GM10248 (cell line): ENCODE results near the gene CEP135.

Experiments
- CTCF ChIA-PET: fragments of 300-600 bp; sonication (Branson Sonifier 250); formaldehyde crosslinking; extraction: SDS; loops from one replicate; lab custom pipeline; 2021; ENCODE audit warnings: antibody characterized with exemption; lab: Yijun Ruan, JAX
- POLR2A ChIA-PET: fragments of 350-650 bp; sonication (Branson Sonifier 250); formaldehyde crosslinking; extraction: SDS; loops from one replicate; lab custom pipeline; 2020; ENCODE audit warnings: antibody characterized with exemption; lab: Yijun Ruan, JAX
- DNase-seq: peaks from one replicate; pipeline ENCODE4 v3.0.0; 2012; ENCODE audit errors: extremely low spot score
- TF ChIP-seq, protein P1 (sequence below): IDR thresholded peaks from 2 replicates; pipeline ENCODE4 v1.5.1; 2012; ENCODE audit warnings: mild to moderate bottlenecking, low read depth; ENCODE audit errors: extremely low read depth, missing control alignments, control extremely low read depth

The CEP135 gene

DNA sequence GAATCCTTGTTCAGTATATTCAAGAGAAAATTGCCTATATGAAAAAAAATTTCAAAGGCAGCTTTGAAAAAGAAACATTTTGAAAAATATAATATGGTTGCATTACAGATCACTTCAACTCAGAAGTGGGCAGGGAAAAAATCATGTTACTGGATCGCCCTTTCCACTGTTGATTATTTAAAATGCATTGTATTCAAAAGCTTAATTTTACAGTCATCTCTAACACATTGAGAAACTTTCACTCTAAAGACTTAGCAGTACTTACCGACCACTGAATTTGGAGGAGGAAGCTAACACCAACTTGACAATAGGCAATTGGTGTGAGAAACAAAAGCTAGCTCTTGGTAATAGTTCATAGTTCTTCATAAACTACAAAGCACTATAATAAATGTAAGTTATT lies 101.9 kb downstream of the CEP135 start:
- TF ChIP-seq, protein P1, sequence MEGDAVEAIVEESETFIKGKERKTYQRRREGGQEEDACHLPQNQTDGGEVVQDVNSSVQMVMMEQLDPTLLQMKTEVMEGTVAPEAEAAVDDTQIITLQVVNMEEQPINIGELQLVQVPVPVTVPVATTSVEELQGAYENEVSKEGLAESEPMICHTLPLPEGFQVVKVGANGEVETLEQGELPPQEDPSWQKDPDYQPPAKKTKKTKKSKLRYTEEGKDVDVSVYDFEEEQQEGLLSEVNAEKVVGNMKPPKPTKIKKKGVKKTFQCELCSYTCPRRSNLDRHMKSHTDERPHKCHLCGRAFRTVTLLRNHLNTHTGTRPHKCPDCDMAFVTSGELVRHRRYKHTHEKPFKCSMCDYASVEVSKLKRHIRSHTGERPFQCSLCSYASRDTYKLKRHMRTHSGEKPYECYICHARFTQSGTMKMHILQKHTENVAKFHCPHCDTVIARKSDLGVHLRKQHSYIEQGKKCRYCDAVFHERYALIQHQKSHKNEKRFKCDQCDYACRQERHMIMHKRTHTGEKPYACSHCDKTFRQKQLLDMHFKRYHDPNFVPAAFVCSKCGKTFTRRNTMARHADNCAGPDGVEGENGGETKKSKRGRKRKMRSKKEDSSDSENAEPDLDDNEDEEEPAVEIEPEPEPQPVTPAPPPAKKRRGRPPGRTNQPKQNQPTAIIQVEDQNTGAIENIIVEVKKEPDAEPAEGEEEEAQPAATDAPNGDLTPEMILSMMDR, result no peak
- DNase-seq, result no peak
- CTCF ChIA-PET, result interaction anchor here (1.3 to 2.7 kb wide), 3 partner anchors 12 to 102 kb away, joined by 3 to 14 read pairs (median 7); partner anchors contain the start of gene CEP135
- POLR2A ChIA-PET, result no interaction called here

DNA sequence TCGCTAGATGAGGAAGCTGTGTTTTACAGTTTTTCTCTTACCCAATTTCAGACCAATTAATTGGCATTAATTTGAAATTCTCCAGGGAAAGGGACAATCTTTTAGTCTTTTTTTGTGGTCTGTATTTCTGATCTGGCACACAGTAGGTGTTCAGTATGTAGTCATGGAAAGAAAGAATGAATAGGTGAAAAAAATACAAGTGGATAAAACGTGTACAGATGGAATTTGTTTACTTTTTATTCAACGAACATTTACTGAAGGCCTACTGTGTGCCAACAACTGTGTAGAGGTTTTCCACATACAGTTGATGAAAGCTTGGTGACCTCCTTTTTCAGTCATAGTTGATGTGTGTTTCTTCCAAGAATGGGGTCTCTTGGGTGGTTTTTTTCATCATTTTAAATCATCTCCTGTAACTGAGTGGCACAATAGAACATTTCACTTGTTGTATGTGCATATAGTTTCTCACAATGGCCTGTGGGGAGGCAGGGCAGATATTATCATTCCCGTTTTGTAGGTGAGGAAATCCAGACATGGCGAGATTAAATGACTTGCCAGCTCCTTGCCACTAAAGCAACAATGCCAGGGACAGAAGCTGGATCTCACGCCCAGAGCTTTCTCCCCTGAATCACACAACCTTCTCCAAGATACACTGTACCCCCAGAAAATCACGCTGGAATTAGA lies 102.4 kb downstream of the CEP135 start:
- ChIA-PET POLR2A (no interaction called here), CTCF (interaction anchor here (0.6 to 2.7 kb wide), 5 partner anchors 9 to 102 kb away, joined by 3 to 14 read pairs (median 7); partner anchors contain the start of gene CEP135)
- no peak for DNase-seq
- TF ChIP-seq, protein P1, result no peak

DNA sequence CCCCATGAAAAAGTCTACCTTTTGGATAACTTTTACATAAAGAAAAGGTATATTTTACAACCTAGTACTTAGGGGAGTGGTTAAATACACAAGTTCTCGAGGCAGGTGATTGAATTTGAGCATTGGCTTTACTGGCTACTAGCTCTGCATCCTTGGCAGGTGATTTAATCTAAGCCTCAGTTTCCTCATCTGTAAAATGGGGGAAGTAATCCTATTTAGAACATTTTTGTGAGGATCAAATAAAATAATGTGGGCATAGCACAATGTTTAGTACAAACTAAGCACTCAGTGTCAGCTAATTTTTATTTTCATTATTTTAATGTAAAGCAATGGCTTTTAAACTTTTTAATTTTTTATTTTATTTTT lies 102.9 kb downstream of the CEP135 start:
- CTCF ChIA-PET, result interaction anchor here (1.3 to 2.7 kb wide), 4 partner anchors 10 to 103 kb away, joined by 3 to 14 read pairs (median 7); partner anchors contain the start of gene CEP135
- TF ChIP-seq, protein P1, result no peak
- POLR2A ChIA-PET, result no interaction called here
- no peak for DNase-seq

GRCh38 chr4:56052481-56052880 lies 103.7 kb downstream of the CEP135 start:
- POLR2A ChIA-PET, result no interaction called here
- TF ChIP-seq, protein P1, result no peak
- no peak for DNase-seq
- CTCF ChIA-PET, result interaction anchor here (1.2 to 3.3 kb wide), 4 partner anchors 10 to 104 kb away, joined by 3 to 10 read pairs (median 7); partner anchors contain the start of gene CEP135

DNA sequence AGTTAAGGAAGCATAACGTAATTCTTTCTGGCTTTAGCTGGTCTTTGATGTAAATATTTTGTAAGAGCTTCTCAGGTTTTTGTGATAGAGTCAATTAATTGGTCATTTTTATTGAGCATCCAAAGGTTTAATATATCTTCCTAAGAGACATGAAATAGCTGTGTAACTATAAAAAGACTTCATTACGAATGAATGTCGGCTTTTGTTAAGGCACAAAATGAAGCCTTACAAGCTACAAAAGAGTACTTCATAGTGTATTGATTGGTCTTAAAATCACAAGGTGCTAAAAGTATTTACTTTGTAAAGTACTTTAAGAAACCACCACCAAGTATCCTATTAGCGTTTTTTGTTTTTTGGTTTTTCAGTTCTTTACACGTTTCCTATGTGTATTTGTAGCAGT lies 104.2 kb downstream of the CEP135 start:
- TF ChIP-seq, protein P1, result no peak
- CTCF ChIA-PET, result interaction anchor here (1.2 to 3.3 kb wide), 4 partner anchors 9 to 105 kb away, joined by 3 to 10 read pairs (median 7); partner anchors contain the start of gene CEP135
- no peak for DNase-seq
- POLR2A ChIA-PET, result no interaction called here

GRCh38 chr4:56055027-56055977 lies 106.6 kb downstream of the CEP135 start:
- DNase-seq, result no peak
- TF ChIP-seq, protein P1, result no peak
- ChIA-PET POLR2A (no interaction called here), CTCF (interaction anchor here (3.3 kb wide), 1 partner anchor 107 kb away, joined by 10 read pairs; the partner anchor contains the start of gene CEP135)
